ENCODE data around the gene ELMO1. TPM values are rescaled to one million over a fixed set of nuclear protein-coding genes. Genes with fewer than 3 reads are reported as not detected.

ELMO1 gene
- total RNA-seq, 1 experiment from 2014 or later = not detected

DNA sequence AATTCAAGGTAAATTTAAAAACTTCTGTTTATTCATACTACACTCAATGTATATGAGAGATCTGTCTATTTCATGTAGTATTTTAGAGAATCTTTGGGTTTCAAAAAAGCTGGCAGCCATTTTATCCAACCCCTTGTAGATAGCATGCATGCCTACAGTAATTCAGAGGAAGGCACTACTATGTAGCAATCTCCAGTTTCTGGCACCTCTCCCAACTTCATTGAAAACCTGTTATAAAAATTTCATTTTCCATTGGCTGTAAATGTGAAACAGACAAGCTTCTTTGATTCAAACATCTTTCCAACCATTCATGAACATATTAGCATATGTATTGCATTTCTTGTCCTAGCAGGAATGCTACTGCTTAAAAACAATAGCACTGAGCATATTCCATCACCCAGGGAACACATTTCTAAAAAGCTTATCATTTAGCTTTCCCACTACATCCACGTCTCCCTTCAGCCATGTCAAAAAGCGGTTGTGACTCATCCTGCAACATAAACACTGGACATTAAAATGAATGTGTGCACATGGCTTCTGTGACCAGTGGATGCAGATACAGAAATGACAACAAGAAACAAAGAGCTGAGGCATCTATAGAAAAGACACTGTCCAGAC is 393.9 kb downstream of the ELMO1 start:
- DNase-seq (ENCODE audit: low read depth in 1 of 2, low spot score in 2 of 2) = peak in 1 of 2 experiments; percentile 9
- Histone ChIP-seq H3K4me3 (no peak overlapping the region), H3K9me3 (replicated peaks) (no peaks in the 10 kb centered on the region), H3K4me1 (replicated peaks) (no peaks in the 10 kb centered on the region), H3K27me3 (replicated peaks) (no peaks in the 10 kb centered on the region), H3K27ac (no peak overlapping the region), H3K36me3 (no peaks in the 10 kb centered on the region)

DNA sequence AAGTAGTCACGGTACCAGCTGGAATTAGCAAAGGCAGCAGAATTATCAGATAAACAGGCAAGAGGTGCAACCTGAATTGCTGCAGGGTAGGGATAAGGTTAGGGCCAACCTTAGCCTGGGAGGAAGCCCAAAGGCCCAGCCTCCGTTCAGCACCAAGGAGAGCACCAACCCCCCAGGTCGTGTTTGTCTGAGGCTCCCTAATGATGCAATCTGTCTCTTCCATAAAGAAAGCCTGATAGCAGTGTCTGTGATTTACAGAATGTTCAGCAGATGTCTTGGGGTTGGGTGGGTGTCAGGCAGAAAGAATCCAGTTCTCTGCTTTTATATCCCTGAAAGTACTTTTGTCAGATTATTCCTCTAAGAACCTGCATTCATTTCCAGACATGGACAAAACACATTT is 396.0 kb downstream of the ELMO1 start:
- Histone ChIP-seq H3K36me3 (no peaks in the 10 kb centered on the region), H3K4me3 (no peak overlapping the region), H3K9me3 (replicated peaks) (no peaks in the 10 kb centered on the region), H3K27me3 (replicated peaks) (no peaks in the 10 kb centered on the region), H3K27ac (no peak overlapping the region), H3K4me1 (replicated peaks) (no peaks in the 10 kb centered on the region)
- no peak for DNase-seq (ENCODE audit: low read depth in 1 of 2, low spot score in 2 of 2)

DNA sequence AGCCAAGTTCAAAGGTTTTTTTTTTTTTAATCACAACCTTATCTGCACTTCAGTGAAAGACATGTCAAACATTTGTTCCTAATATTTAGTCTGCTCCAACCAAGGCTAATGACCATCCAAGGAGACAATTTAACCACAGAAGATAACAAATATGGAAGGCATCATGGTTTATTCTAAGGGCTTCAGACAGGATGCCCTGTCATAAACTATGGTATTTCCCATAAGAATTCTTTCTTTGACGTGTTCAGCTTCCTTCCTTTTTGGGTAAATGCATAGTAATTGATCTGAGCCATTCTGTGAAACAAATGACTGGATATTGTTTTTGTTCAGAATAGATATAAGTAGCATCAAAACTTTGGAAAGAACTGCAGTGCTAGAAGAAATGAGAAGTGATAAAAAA is 397.9 kb downstream of the ELMO1 start:
- Histone ChIP-seq H3K9me3 (replicated peaks) (no peaks in the 10 kb centered on the region), H3K4me1 (replicated peaks) (no peaks in the 10 kb centered on the region), H3K4me3 (no peak overlapping the region), H3K27ac (no peak overlapping the region), H3K36me3 (no peaks in the 10 kb centered on the region), H3K27me3 (replicated peaks) (no peaks in the 10 kb centered on the region)
- DNase-seq (ENCODE audit: low read depth in 1 of 2, low spot score in 2 of 2) = no peak

DNA sequence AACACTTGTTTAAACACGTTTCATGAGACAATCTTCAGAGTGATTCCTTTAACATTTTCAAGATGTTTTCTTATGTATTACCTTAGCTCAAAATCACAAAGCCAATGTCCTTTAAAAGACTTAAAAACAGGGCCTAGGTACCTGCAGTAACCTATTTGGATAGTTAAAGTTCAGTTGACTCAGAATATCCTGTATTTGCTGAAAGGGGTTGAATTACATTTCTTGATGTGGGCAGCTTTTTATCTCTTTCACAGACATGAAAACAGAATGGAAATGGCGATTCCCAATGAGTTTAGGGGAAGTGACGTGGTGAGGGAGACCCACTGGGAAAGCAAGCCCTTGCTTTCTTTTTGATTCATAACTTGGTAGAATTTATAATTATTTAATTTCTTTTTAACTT is 400.0 kb downstream of the ELMO1 start:
- no peaks in the 10 kb centered on the region for H3K4me1 ChIP-seq (replicated peaks)
- no peak overlapping the region for H3K4me3 ChIP-seq
- H3K36me3 ChIP-seq = no peaks in the 10 kb centered on the region
- DNase-seq (ENCODE audit: low read depth in 1 of 2, low spot score in 2 of 2) = no peak
- no peaks in the 10 kb centered on the region for H3K27me3 ChIP-seq (replicated peaks)
- no peaks in the 10 kb centered on the region for H3K9me3 ChIP-seq (replicated peaks)
- no peak overlapping the region for H3K27ac ChIP-seq

DNA sequence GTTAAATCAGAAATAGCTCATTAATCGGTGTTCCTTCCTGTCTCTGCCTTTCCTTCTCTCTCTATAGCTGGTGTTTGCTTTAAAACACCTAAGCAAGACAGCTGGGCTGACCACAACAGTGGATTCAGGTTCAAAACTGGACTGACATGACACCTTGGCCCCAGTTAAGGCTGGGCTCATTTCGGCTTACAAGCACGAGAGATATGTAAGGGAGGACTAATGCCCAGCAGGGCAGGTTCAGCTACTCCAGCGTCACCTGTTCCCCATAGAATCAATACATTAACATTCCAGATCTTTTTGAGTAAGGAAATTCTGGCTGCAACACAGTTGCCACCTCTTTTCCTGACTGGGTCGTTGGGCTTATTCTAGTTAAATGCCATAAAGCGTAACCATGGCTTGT is 401.4 kb downstream of the ELMO1 start:
- no peak overlapping the region for H3K4me3 ChIP-seq
- no peaks in the 10 kb centered on the region for H3K27me3 ChIP-seq (replicated peaks)
- H3K9me3 ChIP-seq (replicated peaks) = no peaks in the 10 kb centered on the region
- H3K27ac ChIP-seq = no peak overlapping the region
- no peak for DNase-seq (ENCODE audit: low read depth in 1 of 2, low spot score in 2 of 2)
- H3K36me3 ChIP-seq = no peaks in the 10 kb centered on the region
- H3K4me1 ChIP-seq (replicated peaks) = no peaks in the 10 kb centered on the region

DNA sequence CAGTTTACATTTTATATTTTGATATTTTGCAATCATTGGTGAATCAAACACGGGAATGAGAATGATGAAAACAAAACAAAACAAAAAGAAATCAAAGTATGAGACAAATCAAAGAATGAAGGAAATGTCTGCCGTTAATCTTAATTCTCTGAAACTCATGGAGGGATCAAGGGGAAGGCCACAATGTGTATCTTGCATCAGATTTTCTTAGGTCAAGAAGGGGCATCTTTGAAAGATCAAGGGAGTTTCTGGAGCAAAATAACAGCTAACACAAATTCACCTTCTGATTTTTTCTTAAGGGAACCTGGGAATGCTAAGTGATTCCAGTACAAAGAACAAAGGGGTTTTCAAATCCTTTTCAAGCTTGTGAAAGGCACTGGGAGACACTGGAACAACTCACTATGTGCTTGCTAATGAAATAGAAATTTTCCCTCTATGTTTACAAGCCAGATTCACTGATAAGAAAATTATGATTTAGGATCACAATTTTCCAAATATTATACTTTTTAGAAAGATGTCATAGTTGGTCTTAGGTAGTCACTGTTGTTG is 402.1 kb downstream of the ELMO1 start:
- Histone ChIP-seq H3K36me3 (no peaks in the 10 kb centered on the region), H3K27me3 (replicated peaks) (no peaks in the 10 kb centered on the region), H3K4me3 (no peak overlapping the region), H3K9me3 (replicated peaks) (no peaks in the 10 kb centered on the region), H3K27ac (no peak overlapping the region), H3K4me1 (replicated peaks) (no peaks in the 10 kb centered on the region)
- DNase-seq (ENCODE audit: low read depth in 1 of 2, low spot score in 2 of 2) = no peak

DNA sequence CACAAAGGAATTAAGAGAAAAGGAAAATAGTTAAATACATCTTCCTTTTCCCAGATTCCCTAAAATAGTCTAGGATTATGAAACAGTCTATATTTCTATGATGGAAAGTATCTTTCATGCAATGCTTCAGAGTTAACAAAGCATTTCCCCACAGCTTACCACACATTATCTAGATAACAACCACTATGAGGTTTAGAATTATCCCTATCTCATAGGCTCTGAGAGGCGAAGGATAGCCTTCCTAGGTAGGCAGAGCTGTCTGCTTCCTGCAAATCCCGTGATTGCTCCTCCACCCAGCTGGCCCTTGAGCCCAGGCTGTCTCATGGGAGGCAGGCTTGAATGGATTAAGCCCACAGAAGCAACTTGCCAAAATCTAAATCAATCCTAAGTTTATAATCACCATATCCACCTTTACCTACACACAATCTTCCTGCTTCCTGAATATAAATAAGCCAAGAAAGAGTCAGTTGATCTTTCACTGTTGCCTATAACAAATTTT is 402.9 kb downstream of the ELMO1 start:
- Histone ChIP-seq H3K9me3 (replicated peaks) (no peaks in the 10 kb centered on the region), H3K4me1 (replicated peaks) (peaks cover under 1% of the 10 kb centered on the region), H3K4me3 (no peak overlapping the region), H3K36me3 (no peaks in the 10 kb centered on the region), H3K27me3 (replicated peaks) (no peaks in the 10 kb centered on the region), H3K27ac (no peak overlapping the region)
- DNase-seq (ENCODE audit: low read depth in 1 of 2, low spot score in 2 of 2) = no peak

DNA sequence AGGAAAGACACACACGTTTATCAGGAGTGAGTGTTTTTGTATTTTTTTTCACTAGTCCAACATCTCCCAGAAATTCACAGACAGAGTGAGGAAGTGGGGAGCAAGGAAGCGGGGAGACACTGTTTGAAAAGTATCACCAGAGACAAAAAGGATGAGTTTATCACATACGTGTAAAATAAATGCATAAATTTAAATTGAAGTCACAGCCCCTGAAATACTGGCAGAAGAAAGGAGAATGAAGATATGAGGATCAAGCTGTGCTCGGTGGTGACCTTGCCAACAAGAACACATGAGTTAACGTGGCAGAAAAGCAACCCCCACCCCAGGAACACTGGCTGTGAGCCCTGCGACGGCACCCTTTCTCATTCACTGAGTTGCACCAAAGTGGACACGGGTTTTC is 407.2 kb downstream of the ELMO1 start:
- Histone ChIP-seq H3K9me3 (replicated peaks) (peaks cover 4% of the 10 kb centered on the region; the same call in 1 of the 2 replicates), H3K27ac (no peak overlapping the region), H3K27me3 (replicated peaks) (no peaks in the 10 kb centered on the region), H3K4me1 (replicated peaks) (peaks cover 10% of the 10 kb centered on the region), H3K4me3 (no peak overlapping the region), H3K36me3 (no peaks in the 10 kb centered on the region)
- no peak for DNase-seq (ENCODE audit: low read depth in 1 of 2, low spot score in 2 of 2)

DNA sequence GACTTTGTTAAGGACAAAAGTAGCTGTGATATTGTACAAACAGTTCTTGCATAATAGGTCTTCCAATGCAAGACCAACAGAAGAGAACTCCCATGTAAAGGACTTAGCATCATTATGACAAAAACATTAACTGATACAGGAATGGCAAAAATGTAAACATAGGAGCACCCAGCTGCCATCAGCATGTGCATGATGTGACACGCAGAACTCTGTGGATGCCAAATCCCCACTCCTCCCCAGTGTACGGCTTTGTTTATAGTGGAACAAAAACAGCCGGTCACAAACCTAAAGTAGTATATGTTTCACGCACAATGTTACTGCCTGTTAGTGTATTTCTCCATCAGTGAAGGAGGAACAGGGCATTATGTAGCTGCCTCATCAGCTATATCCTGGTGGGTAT is 408.3 kb downstream of the ELMO1 start:
- Histone ChIP-seq H3K27me3 (replicated peaks) (no peaks in the 10 kb centered on the region), H3K9me3 (replicated peaks) (peaks cover 4% of the 10 kb centered on the region; the same call in 1 of the 2 replicates), H3K4me3 (no peak overlapping the region), H3K36me3 (no peaks in the 10 kb centered on the region), H3K27ac (no peak overlapping the region), H3K4me1 (replicated peaks) (peaks cover 10% of the 10 kb centered on the region)
- DNase-seq (ENCODE audit: low read depth in 1 of 2, low spot score in 2 of 2) = peak; percentile 38 to 49

DNA sequence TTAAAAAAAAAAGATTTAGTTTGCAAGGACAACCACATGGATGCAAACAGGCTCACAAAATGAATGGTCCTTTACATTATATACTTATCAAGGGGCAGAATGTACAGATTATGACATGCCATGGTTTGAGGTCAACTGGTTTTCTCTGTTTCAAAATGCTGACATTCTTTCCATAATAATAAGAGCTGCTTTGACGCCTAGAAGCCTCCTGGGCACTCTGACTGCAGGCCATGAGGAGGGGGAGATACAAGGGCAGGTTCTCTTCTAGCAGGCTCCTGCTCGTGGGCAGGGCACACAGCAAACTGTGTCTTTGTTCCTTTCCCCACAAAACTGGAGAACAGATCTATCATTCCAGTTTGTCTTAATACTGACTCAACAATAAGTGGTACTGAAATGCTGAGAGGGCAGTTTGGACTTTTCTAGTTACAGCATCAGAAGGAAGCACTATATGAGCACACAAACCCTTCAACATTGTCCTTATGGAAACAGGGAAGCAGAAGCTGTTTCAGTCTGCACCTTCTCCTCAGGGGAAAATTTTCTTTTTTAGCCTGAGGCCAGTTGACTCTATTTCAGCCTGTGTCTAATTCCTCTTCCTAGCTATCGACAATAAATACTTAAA is 409.4 kb downstream of the ELMO1 start:
- DNase-seq (ENCODE audit: low read depth in 1 of 2, low spot score in 2 of 2) = no peak
- Histone ChIP-seq H3K4me3 (no peak overlapping the region), H3K27me3 (replicated peaks) (no peaks in the 10 kb centered on the region), H3K9me3 (replicated peaks) (peaks cover 4% of the 10 kb centered on the region; the same call in 1 of the 2 replicates), H3K27ac (no peak overlapping the region), H3K4me1 (replicated peaks) (peaks cover 10% of the 10 kb centered on the region), H3K36me3 (no peaks in the 10 kb centered on the region)

DNA sequence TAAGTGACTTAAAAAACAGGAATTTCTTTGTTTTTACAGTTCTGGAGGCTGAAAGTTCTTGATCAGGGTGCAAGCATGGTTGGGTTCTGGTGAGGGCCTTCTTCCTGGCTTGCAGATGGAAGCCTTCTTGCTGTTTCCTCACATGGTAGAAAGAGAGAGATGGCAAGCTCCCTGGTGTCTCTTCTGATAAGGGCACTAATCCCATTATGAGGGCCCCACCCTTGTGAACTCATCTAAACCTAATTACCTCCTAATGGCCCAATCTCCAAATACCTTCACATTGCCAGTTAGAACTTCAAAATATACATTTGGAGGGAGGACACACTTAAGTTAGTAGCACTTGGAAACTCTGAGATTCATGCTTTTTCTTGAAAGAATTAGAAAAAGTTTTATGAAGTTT is 410.0 kb downstream of the ELMO1 start:
- no peak for DNase-seq (ENCODE audit: low read depth in 1 of 2, low spot score in 2 of 2)

DNA sequence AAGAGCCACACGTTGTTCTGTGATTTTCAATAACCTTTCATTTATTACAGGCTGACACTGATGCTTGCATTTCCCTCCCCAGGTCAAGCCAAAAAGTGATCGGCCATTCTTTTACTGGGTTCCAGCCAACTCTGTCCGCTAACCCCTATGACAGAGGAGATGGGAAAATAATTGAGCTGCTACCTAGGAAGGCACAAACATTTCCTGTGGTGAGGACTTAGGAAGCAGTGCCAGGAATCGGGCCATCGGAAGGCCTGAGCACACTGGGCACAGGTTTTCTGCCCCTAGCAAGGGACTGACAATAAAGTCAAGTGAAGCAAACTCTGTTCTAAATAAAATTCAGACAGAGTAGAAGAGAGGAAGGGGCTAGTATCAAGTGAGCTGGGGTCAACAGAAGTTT is 411.4 kb downstream of the ELMO1 start:
- no peaks in the 10 kb centered on the region for H3K27me3 ChIP-seq (replicated peaks)

More for the DNA sequence above, 410.0 kb downstream of the ELMO1 start:
- H3K36me3 ChIP-seq = no peaks in the 10 kb centered on the region
- H3K9me3 ChIP-seq (replicated peaks) = peaks cover 4% of the 10 kb centered on the region; the same call in 1 of the 2 replicates
- peaks cover 10% of the 10 kb centered on the region for H3K4me1 ChIP-seq (replicated peaks)
- H3K27me3 ChIP-seq (replicated peaks) = no peaks in the 10 kb centered on the region
- no peak overlapping the region for H3K4me3 ChIP-seq
- no peak overlapping the region for H3K27ac ChIP-seq

DNA sequence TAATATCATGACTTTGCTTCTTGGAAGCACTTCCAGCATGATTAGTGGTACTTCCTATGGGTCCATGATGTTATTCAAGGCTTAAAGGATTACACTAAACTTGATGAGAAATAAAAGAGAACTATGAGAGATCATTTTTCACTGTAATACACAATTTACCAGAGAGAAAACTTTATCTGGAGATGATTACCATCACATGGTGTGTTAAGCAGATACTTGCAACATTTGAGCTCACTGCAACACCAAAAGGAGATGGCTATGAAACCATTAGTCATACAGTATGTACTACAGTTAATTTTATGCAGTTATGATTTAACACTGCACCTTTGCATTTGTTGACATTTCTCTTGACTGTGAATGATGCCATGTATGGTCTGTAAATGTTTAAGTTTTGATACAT is 413.0 kb downstream of the ELMO1 start:
- peaks cover 4% of the 10 kb centered on the region; the same call in 1 of the 2 replicates for H3K9me3 ChIP-seq (replicated peaks)
- H3K36me3 ChIP-seq = no peaks in the 10 kb centered on the region
- no peak overlapping the region for H3K27ac ChIP-seq
- H3K4me3 ChIP-seq = no peak overlapping the region
- H3K27me3 ChIP-seq (replicated peaks) = no peaks in the 10 kb centered on the region
- peaks cover 32% of the 10 kb centered on the region for H3K4me1 ChIP-seq (replicated peaks)
- DNase-seq (ENCODE audit: low read depth in 1 of 2, low spot score in 2 of 2) = no peak

More for the DNA sequence above, 411.4 kb downstream of the ELMO1 start:
- Histone ChIP-seq H3K4me1 (replicated peaks) (peaks cover 18% of the 10 kb centered on the region), H3K36me3 (no peaks in the 10 kb centered on the region), H3K9me3 (replicated peaks) (peaks cover 4% of the 10 kb centered on the region; the same call in 1 of the 2 replicates), H3K27ac (no peak overlapping the region), H3K4me3 (no peak overlapping the region)
- no peak for DNase-seq (ENCODE audit: low read depth in 1 of 2, low spot score in 2 of 2)

DNA sequence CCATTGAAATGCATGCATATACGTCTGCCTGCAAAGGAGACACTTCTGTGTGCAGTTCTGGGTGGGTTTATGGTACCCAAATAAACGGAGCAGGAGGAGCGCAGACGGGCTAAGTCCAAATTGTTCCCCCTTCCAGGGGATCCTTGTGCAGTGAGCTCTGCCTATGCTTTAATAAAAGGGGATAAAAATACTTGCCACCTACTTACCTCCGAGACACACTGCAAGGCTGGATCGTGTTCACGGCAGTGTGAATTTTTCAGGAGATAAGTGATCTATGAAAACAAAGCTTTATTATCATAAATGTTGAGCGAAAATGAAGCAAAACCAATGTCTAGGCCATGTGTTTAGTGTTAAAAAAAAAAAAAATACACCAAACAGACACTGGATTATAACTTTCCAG is 415.5 kb downstream of the ELMO1 start:
- Histone ChIP-seq H3K27me3 (replicated peaks) (no peaks in the 10 kb centered on the region), H3K4me1 (replicated peaks) (peaks cover 28% of the 10 kb centered on the region), H3K36me3 (no peaks in the 10 kb centered on the region), H3K9me3 (replicated peaks) (no peaks in the 10 kb centered on the region), H3K27ac (peak overlapping the region; percentile 94), H3K4me3 (no peak overlapping the region)
- DNase-seq (ENCODE audit: low read depth in 1 of 2, low spot score in 2 of 2) = no peak
